NCI-H510A treated with DMSO at 0.1 percent for 48 hours (cell line): ENCODE data around the gene SELENOH.
"Not testable (repeated sequence)": the region's sequence is repeated elsewhere in the genome, so short reads cannot be mapped to it uniquely, and the experiment has no call there.

Experiments used
- DNase-seq: peaks from one replicate; lab custom pipeline; 2025; lab: John Stamatoyannopoulos, UW

The SELENOH gene

GRCh38 chr11:57741132-57742086, at the start of gene SELENOH:
Gene SELENOH (plus strand): TSS chr11:57741491. CDS start chr11:57741596, 105 bp downstream.
- DNase-seq = peak; percentile 94

GRCh38 chr11:57698843-57699365, 42.4 kb upstream of the SELENOH start:
- no peak for DNase-seq

GRCh38 chr11:57699813-57700212, 41.5 kb upstream of the SELENOH start:
- DNase-seq = no peak

- no peak for DNase-seq
These were observed 40.9 kb upstream of the SELENOH start for GRCh38 chr11:57700425-57700824.

GRCh38 chr11:57703341-57703740, 38.0 kb upstream of the SELENOH start:
- DNase-seq = no peak

GRCh38 chr11:57704932-57705331, 36.4 kb upstream of the SELENOH start:
- DNase-seq = no peak

GRCh38 chr11:57705432-57705831, 35.9 kb upstream of the SELENOH start:
- DNase-seq = not testable (repeated sequence)

GRCh38 chr11:57709802-57710367, 31.4 kb upstream of the SELENOH start:
- no peak for DNase-seq

GRCh38 chr11:57711414-57712255, 29.7 kb upstream of the SELENOH start, which contains the start of gene MED19:
Gene MED19 (minus strand): TSS chr11:57712215. CDS start chr11:57712179, 36 bp downstream.
- peak; percentile 95 for DNase-seq

GRCh38 chr11:57712256-57713150, 28.8 kb upstream of the SELENOH start, which contains the start of gene TMX2:
Gene TMX2 (plus strand): TSS chr11:57712593. CDS start chr11:57712619, 26 bp downstream.
- DNase-seq = peak; percentile 98

- no peak for DNase-seq
These were observed 27.5 kb upstream of the SELENOH start for GRCh38 chr11:57713835-57714234.

GRCh38 chr11:57716726-57717125, 24.6 kb upstream of the SELENOH start:
- DNase-seq = not testable (repeated sequence)

- DNase-seq = no peak
These were observed 14.1 kb upstream of the SELENOH start for GRCh38 chr11:57727185-57727584.

- no peak for DNase-seq
These were observed 12.5 kb upstream of the SELENOH start for GRCh38 chr11:57728829-57729228.

- no peak for DNase-seq
These were observed 11.8 kb upstream of the SELENOH start for GRCh38 chr11:57729479-57729878.

GRCh38 chr11:57732661-57733060, 8.6 kb upstream of the SELENOH start:
- DNase-seq = no peak

GRCh38 chr11:57735619-57736298, 5.5 kb upstream of the SELENOH start:
- no peak for DNase-seq

GRCh38 chr11:57742087-57742452, 779 bp downstream of the SELENOH start:
- no peak for DNase-seq

GRCh38 chr11:57744357-57744756, 3.1 kb downstream of the SELENOH start:
- no peak for DNase-seq

- no peak for DNase-seq
These were observed 3.9 kb downstream of the SELENOH start for GRCh38 chr11:57745206-57745605.
